HG03025 (cell line): ENCODE data around the gene JADE3.

Source experiments
- ATAC-seq: cut with Tn5 transposase; IDR thresholded peaks from one replicate; pipeline ENCODE4 v1.9.1; 2021; ENCODE audit warnings: mild to moderate bottlenecking, moderate library complexity; ENCODE audit not compliant: unreplicated experiment, low FRiP score

Gene JADE3

GRCh38 chrX:47098338-47099094, 186.3 kb downstream of the JADE3 start:
- ATAC-seq = no peak

GRCh38 chrX:47101206-47101605, 189.0 kb downstream of the JADE3 start:
- ATAC-seq = no peak
